NOMO-1 treated with DMSO at 0.1 percent for 48 hours (cell line): ENCODE data around the gene RTN3.
"Not testable (repeated sequence)": the region's sequence is repeated elsewhere in the genome, so short reads cannot be mapped to it uniquely, and the experiment has no call there.

Experiments used
- DNase-seq: peaks from one replicate; lab custom pipeline; 2025; ENCODE audit not compliant: unreplicated experiment; lab: John Stamatoyannopoulos, UW

Gene RTN3, protein sequence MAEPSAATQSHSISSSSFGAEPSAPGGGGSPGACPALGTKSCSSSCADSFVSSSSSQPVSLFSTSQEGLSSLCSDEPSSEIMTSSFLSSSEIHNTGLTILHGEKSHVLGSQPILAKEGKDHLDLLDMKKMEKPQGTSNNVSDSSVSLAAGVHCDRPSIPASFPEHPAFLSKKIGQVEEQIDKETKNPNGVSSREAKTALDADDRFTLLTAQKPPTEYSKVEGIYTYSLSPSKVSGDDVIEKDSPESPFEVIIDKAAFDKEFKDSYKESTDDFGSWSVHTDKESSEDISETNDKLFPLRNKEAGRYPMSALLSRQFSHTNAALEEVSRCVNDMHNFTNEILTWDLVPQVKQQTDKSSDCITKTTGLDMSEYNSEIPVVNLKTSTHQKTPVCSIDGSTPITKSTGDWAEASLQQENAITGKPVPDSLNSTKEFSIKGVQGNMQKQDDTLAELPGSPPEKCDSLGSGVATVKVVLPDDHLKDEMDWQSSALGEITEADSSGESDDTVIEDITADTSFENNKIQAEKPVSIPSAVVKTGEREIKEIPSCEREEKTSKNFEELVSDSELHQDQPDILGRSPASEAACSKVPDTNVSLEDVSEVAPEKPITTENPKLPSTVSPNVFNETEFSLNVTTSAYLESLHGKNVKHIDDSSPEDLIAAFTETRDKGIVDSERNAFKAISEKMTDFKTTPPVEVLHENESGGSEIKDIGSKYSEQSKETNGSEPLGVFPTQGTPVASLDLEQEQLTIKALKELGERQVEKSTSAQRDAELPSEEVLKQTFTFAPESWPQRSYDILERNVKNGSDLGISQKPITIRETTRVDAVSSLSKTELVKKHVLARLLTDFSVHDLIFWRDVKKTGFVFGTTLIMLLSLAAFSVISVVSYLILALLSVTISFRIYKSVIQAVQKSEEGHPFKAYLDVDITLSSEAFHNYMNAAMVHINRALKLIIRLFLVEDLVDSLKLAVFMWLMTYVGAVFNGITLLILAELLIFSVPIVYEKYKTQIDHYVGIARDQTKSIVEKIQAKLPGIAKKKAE

GRCh38 chr11:63681321-63682065, at the start of gene RTN3:
TSS of gene RTN3 (plus strand) at chr11:63681500. CDS start at chr11:63681637, 137 bp downstream.
- peak; percentile 95 for DNase-seq

DNA sequence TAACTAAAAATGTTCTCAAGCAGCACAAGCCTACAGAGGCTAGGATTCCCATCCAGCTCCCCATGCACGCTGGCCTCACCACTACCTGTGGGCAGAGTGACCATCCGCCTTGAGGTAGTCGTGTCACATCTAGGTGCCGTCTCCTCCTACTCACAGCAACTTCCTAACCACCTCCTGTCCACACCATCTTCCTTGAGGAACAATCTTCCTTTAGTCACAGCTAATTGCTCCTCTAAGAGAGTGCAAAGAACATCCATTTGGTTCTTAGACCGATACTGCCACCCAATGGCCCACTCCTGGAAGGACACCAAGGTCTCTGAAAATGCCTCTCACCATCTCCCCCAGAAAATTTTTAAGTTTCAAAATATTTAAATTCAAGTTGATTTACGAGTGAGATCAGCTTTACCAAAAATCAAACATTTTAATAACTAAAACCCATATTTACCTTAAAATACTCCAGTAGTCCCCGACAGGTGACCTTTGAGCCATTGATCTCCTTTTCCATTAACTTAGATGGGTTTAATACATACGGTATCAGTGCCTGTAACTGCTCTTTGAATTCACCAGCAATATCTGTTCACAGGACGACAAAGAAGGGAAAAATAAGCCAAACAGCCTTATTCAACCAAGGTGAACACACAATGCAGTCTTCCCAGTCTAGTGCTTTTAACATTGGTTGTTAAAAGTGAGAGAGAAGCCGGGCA, 45.4 kb upstream of the RTN3 start:
- peak; percentile 51 for DNase-seq

GRCh38 chr11:63638436-63638835, 42.9 kb upstream of the RTN3 start:
- DNase-seq = not testable (repeated sequence)

GRCh38 chr11:63639199-63639832, 42.0 kb upstream of the RTN3 start:
- peak; percentile 32 for DNase-seq

DNA sequence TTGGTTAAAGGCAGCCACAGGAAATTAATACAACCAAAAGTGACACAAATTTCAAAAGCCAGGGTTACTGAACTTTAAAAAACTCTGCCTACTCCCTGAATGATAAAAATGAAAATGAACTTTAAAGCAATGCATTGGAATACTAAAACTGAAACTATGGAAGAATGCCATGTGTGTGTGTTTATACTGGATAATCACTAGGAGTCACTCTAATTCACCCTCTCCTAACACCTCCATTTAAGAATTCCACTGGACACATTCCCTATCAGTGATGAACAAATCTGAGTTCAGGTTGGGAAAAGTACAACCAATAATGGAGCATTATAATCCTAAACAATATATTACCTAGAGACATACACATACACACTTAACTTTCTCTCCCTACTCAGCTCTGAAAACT, 39.6 kb upstream of the RTN3 start:
- DNase-seq = no peak

- no peak for DNase-seq
Observed at GRCh38 chr11:63643205-63643604, 38.1 kb upstream of the RTN3 start.

DNA sequence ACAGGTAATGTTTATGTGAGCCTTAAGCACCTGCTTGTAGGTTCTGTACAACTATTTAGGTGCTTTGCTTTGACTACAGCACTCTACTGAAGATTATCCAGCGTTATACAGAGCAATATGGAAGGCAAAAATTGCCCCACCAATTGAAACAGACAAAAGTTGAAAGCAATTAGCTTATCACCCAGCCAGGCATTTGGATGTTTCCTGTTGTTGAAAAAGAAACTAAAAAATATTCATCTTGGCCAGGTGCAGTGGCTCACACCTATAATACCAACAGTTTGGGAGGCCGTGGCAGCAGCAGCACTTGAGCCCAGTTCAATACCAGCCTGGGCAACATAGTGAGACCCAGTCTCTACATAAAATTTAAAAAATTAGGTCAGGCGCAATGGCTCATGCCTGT, 28.6 kb upstream of the RTN3 start:
- no peak for DNase-seq

DNA sequence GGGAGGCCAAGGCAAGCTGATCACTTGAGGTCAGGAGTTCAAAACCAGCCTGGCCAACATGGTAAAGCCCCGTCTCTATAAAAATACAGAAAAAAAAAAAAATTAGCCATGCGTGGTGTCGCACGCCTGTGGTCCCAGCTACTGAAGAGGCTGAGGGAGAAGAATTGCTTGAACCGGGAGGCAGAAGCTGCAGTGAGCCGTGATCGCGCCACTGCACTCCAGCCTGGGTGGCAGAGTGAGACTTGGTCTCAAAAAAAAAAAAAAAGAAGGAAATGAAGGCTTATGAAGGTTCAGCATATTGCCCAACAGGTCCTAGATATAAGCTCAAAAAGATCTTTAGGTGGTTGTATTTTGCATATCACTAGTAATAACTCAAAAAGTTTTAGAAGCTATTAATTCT, 20.3 kb upstream of the RTN3 start:
- no peak for DNase-seq

DNA sequence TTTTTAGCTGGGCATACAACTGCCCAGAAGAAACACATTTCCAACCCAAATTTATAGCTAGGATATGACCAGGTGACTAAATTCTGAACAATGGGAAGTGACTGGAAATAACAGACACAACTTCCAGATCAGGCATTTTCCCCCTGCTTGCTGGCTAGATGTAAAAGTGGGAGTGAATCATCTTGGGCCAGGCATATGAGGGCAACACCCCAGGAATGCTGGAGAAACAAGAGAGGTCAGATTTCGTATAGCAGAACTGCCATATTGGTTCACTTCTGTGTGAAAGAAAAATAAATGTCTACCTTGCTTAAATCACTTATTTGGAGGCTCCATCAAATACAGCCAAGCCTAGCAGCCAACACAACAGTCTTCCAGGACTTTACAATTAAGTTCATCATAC, 17.5 kb upstream of the RTN3 start:
- no peak for DNase-seq

GRCh38 chr11:63666874-63667273, 14.4 kb upstream of the RTN3 start:
- DNase-seq = no peak

GRCh38 chr11:63667995-63668795, 13.1 kb upstream of the RTN3 start:
- peak; percentile 29 for DNase-seq

DNA sequence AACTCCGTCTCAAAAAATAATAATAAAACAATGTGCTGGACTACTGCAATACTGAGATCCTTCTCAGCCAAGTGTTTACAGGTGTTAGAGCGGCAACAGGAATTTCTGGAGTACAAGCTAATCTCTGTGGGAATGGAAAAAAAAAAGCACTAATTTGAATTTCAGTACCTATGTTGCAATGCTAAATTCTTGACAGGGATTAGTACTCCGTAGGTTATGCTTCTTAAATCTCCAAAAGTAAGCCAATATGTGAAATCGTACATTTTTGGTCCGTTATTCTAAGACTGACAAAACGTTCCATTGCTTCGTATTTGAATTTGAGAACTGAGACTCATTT, 11.2 kb upstream of the RTN3 start:
- DNase-seq = no peak

DNA sequence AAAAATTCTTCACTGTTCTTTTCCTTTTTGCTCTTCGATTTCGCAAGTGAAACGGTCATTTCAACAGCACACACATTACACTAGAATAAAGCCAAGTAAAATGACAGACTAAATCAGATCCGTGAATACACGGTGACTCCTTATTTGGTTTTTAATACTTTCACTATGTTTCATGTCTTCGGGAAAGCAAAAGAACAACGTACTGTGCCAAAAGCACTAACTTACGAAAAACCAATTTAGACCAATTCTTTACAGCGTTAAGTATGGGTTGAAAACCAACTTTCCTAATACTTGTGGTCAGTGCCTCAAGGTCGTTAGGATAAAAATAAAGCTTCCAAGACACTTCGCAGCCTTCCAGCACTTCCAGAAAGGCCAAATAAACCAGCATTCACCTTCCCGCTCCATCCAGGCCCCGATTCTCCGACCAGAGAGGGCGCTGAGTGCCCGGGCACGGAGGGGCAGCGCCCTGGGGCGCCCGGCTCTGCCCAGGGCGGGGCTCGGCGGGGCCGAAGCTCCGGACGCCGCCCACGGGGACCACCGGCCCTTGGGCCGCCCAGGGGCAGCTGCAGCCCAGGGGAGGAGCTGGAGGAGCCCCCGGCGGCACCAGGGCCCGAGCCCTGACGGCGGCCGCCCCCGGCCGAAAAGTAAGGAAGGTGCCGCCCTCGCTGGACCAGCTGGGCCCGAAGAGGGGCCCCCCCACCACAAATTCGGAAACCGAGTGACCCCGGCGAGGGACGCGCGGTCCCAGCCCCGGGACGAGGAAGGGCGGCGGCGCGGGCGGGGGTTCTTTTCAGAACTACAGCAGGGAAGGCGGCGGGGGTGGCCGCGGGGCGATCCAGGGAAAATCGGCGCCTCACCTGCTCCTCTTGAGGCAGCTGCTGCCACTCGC, 10.6 kb upstream of the RTN3 start:
- peak; percentile 73 for DNase-seq

- peak; percentile 97 for DNase-seq
Observed at GRCh38 chr11:63671322-63672155, 9.8 kb upstream of the RTN3 start, which contains the start of gene ATL3. TSS of gene ATL3 (minus strand) at chr11:63671376. CDS start at chr11:63671335, 41 bp downstream.

GRCh38 chr11:63672156-63672463, 9.2 kb upstream of the RTN3 start:
- DNase-seq = no peak

DNA sequence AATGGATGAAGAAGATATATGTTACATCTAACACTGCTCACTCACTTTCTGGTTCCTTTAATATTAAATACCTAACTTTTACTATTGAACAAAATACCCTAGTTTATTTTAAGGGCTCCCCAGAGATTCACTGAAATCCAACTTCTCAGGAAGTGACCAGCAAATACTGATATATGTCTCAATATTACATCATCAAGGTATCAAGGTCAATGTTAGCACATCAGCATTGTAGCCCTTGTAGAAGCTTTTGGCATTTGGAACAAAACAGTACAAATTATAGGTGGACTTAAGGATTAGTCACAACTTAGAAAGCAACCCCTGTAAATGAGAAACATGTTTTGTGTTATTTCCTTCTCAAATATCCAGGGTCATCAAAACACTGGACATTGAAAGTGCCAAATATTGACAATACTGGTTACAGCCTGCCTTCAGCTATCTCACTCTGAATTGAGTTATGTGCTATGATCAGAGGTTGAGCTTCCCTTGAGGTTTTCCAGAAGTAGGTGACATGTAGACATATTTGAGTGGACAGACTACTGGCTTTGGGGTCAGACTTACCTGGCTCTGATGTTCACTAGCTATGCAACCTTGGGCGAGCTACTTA, 8.3 kb upstream of the RTN3 start:
- DNase-seq = peak; percentile 21

- DNase-seq = no peak
Observed at GRCh38 chr11:63673579-63673978, 7.7 kb upstream of the RTN3 start.
